Kidney epithelial cell (primary cell): ENCODE data around the gene PAFAH1B2. TPM values are rescaled to one million over a fixed set of nuclear protein-coding genes. Genes with fewer than 3 reads are reported as not detected.
A peak's percentile ranks its signal among the peaks of the same experiment; 100 is the strongest.

Experiments used
- DNase-seq: peaks from one replicate; pipeline ENCODE4 v3.0.0-alpha.2; 2010; ENCODE audit warnings: low read depth
- H3K27me3 ChIP-seq: 2 replicates; pipeline ENCODE4 v1.6.0; 2011; ENCODE audit warnings: low read length; ENCODE audit not compliant: control insufficient read depth, insufficient read depth
- H3K36me3 ChIP-seq: 2 replicates; pipeline ENCODE4 v1.5.1; 2011; ENCODE audit warnings: low read length; ENCODE audit not compliant: control insufficient read depth, insufficient read depth
- H3K4me3 ChIP-seq: 2 replicates; pipeline ENCODE4 v1.5.1; 2011; ENCODE audit warnings: low read depth, mild to moderate bottlenecking, control low read depth, low read length
- total RNA-seq: library from RNA; depleted of rRNA; stranded (reverse); fragments of >200 nt; gene quantifications from 2 replicates; pipeline ENCODE4 v1.2.3, GENCODE V29; 2015
- TF ChIP-seq, protein P1 (sequence below): IDR thresholded peaks from 2 replicates; pipeline ENCODE4 v1.5.1; 2011; ENCODE audit warnings: mild to moderate bottlenecking, moderate library complexity, low read length, control low read depth, inconsistent platforms; ENCODE audit not compliant: insufficient read depth, poor library complexity, severe bottlenecking

Gene PAFAH1B2
- total RNA-seq, 1 donor from 2014 or later: 116 TPM

GRCh38 chr11:117197516-117198456, 53.7 kb downstream of the PAFAH1B2 start:
- TF ChIP-seq, protein P1, sequence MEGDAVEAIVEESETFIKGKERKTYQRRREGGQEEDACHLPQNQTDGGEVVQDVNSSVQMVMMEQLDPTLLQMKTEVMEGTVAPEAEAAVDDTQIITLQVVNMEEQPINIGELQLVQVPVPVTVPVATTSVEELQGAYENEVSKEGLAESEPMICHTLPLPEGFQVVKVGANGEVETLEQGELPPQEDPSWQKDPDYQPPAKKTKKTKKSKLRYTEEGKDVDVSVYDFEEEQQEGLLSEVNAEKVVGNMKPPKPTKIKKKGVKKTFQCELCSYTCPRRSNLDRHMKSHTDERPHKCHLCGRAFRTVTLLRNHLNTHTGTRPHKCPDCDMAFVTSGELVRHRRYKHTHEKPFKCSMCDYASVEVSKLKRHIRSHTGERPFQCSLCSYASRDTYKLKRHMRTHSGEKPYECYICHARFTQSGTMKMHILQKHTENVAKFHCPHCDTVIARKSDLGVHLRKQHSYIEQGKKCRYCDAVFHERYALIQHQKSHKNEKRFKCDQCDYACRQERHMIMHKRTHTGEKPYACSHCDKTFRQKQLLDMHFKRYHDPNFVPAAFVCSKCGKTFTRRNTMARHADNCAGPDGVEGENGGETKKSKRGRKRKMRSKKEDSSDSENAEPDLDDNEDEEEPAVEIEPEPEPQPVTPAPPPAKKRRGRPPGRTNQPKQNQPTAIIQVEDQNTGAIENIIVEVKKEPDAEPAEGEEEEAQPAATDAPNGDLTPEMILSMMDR: peak; percentile 65
- no peak overlapping the region for H3K4me3 ChIP-seq
- no peaks in the 10 kb centered on the region for H3K36me3 ChIP-seq
- DNase-seq: no peak
- H3K27me3 ChIP-seq: no peaks in the 10 kb centered on the region

- no peaks in the 10 kb centered on the region for H3K36me3 ChIP-seq
- H3K4me3 ChIP-seq: no peak overlapping the region
- TF ChIP-seq, protein P1: no peak
These were observed 54.5 kb downstream of the PAFAH1B2 start for GRCh38 chr11:117198613-117199012.

DNA sequence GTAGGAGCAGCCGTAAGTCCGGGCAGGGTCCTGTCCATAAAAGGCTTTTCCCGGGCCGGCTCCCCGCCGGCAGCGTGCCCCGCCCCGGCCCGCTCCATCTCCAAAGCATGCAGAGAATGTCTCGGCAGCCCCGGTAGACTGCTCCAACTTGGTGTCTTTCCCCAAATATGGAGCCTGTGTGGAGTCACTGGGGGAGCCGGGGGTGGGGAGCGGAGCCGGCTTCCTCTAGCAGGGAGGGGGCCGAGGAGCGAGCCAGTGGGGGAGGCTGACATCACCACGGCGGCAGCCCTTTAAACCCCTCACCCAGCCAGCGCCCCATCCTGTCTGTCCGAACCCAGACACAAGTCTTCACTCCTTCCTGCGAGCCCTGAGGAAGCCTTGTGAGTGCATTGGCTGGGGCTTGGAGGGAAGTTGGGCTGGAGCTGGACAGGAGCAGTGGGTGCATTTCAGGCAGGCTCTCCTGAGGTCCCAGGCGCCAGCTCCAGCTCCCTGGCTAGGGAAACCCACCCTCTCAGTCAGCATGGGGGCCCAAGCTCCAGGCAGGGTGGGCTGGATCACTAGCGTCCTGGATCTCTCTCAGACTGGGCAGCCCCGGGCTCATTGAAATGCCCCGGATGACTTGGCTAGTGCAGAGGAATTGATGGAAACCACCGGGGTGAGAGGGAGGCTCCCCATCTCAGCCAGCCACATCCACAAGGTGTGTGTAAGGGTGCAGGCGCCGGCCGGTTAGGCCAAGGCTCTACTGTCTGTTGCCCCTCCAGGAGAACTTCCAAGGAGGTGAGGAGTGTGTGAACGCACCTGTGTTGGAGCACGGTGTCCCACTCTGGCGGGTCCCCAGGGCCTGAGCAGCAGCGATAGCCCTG, 55.2 kb downstream of the PAFAH1B2 start, which contains the start of gene TAGLN:
TSS of gene TAGLN (plus strand) at position 318 of the 863 bp plus-strand sequence. CDS start 3,644 bp downstream, outside the sequence.
- H3K27me3 ChIP-seq: no peaks in the 10 kb centered on the region
- TF ChIP-seq, protein P1: no peak
- DNase-seq: peak; percentile 69
- no peaks in the 10 kb centered on the region for H3K36me3 ChIP-seq
- H3K4me3 ChIP-seq: peak within 1 kb of the TSS; percentile 23

More at GRCh38 chr11:117198613-117199012, 54.5 kb downstream of the PAFAH1B2 start:
- DNase-seq: no peak
- no peaks in the 10 kb centered on the region for H3K27me3 ChIP-seq

DNA sequence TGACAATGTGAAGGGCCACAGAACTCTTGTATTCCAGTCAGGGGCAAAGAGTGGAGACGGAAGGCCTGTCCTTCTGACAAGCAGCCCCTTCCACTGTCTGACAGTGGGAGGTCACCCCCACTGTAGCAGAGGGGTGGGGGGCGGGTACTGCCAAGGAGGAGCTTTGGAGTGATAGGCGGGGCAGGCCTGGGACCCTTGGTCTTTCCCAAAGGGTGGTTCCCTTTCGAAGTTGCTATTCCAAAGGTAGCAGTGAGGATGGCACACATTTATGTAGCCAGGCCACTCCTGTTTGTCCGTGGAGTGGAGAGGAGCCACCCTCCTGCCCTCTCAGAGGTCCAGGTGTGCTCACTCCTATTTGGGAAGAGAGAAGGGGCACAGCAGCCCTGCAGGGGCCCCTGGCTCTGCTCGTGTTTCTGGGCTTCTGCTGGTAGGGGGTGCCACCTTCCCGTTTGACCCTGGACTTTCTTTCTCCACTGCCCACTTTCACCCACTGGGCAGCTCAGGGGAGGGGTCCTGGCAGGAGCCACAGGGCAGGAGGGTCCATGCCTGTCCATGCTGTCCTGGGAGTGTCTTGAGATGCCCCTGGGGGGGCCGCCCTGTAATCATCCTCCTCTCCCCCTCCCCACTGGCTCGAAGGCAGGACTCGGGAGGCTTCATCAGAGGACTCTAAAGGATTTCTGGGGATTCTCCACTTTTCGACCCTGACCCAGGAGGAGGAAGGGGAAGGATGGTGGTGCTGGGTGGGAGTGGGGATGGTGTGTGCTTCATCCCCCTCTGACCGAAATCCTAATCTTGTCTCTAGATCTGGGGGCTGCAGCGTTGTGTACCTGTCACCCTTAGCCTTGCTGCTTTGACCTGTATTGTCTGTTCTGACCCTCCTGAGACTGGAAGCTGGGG, 56.1 kb downstream of the PAFAH1B2 start:
- H3K36me3 ChIP-seq: peaks cover 1% of the 10 kb centered on the region
- DNase-seq: no peak
- TF ChIP-seq, protein P1: no peak
- H3K27me3 ChIP-seq: no peaks in the 10 kb centered on the region
- H3K4me3 ChIP-seq: peak overlapping the region; percentile 23
